SK-N-DZ (cell line): ENCODE measurements around the gene DMTF1.
A peak's percentile ranks its signal among the peaks of the same experiment; 100 is the strongest.

Experiments
- DNase-seq: peaks from one replicate; pipeline ENCODE4 v3.0.0-alpha.2; 2015; ENCODE audit warnings: low spot score

Gene DMTF1

GRCh38 chr7:87144173-87144657 lies 8.0 kb upstream of the DMTF1 start:
- no peak for DNase-seq

DNA sequence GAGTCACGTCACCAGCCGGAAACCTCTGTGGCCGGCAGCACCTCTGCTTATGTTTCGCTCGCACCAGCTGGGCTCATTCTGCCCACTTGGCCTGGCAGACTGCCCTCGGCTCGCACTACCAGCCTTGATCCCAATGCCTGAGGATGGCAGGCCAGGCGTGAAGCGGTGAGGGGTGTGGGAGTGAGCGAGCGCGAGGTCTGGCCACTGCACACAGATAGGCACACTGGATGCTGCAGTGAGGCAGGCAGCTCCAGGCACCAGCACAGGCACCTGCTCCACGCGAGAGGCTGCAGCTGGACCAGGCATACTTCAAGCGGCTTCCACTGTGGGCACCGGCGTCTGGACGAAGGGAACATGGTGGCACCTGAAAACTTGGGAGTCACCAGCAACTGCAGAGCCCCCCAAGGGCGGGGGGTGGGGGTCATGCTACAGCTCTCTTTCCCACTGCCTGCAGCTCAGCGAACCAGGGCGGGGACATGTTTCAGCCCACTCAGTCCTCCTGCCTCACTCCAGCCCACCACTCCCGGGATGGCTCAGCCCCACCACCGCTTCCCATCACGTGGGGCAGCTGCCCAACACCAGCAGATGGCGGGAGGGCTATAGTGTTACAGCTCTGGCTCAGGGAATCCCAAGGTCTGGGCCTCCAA lies 5.4 kb upstream of the DMTF1 start:
- no peak for DNase-seq

DNA sequence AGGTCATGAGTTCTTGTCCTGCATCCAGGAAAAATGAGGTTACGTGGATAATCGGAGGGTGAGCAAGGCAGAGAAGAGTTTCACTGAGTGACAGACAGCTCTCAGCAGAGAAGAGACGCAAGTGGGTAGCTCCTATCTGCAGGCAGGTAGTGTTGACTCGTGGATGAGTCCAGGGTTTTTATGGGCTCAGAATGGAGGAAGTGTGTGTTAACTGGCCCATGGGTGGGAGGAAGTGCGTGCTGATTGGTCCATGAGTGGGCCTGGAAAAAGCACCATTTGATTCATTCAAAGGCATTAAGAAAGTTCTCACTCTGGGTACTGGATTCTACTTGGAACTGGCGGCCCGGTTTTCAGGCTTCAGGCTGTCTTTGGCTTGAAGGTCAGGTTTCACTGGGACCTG lies 4.8 kb upstream of the DMTF1 start:
- DNase-seq: no peak

DNA sequence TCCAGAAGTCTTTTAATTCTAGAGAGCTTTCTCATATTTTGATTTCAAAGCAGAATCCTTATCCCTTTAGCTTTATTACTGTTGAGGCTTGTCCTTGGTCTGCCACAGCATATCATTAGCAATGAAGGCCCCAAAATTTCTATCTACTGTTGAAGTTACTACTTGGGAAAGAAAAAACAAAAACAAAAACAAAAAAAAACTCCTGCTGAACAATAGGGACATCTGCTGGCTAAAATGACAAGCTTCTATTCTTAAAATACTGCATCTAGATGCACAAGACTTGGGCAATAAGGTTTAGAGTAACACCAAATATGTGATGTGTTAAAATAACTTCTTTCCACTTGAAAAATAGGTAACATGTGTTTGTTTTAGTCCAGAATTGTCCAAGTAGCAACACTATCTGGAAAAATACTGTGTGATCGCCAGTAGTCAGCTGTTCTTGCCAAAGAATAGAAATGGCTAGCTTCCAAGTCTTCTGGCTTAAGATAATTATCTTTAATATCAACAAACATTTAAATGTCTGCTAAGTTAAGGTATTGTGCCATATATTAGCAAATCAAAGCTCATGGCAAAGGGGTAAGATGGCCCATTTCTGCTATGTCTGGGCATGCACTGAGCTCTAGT lies 3.8 kb upstream of the DMTF1 start:
- peak; percentile 21 for DNase-seq

DNA sequence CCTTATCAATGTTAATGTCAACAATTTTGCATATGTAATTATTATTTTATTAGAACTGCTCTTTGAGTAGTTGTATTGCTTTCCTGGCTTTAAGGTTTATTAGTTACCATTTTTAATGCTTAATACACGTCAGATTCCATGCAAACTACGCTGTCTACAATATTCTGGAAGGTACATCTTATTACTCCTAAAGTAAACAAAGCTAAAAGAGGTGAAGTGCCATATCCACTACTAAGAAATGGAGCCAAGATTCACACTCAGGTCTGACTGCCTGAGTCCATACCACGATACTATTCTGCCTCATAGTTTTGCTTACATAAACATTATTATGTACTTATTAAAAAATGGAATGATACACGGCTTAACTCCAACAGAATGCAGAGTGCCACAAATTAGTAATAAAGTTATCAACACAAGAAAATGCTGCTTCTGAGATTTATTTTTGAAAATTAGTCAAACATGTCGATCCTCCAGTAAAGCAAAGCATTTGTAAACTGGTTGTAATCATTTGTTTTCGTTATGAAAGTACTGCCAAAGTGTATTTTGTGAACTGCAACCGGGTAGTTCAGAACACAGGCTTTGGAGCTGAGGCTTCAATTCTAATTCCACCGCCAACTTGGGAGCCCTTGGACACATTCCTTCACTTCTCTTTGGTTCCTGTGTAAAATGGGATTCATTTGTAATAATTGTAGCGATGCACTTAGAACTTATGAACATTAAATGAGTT lies 1.1 kb upstream of the DMTF1 start:
- DNase-seq: no peak

DNA sequence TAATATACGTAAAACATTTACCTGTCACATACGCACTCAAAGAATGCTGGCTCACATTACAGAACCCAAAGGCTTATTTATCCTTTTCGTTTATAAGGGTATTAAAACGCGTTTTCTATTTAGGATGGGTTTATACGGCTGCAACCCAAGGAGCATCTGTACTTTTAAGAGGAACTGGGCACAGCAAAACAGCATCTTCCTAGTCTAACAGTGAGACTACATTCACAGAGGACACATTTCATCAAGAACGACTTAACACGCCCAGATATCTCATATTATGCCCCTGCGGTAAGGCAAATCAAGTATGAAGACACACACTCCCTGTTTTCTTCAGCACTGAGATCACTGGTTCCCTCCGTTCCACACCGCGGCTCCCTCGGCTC lies 533 bp upstream of the DMTF1 start:
- DNase-seq: no peak

DNA sequence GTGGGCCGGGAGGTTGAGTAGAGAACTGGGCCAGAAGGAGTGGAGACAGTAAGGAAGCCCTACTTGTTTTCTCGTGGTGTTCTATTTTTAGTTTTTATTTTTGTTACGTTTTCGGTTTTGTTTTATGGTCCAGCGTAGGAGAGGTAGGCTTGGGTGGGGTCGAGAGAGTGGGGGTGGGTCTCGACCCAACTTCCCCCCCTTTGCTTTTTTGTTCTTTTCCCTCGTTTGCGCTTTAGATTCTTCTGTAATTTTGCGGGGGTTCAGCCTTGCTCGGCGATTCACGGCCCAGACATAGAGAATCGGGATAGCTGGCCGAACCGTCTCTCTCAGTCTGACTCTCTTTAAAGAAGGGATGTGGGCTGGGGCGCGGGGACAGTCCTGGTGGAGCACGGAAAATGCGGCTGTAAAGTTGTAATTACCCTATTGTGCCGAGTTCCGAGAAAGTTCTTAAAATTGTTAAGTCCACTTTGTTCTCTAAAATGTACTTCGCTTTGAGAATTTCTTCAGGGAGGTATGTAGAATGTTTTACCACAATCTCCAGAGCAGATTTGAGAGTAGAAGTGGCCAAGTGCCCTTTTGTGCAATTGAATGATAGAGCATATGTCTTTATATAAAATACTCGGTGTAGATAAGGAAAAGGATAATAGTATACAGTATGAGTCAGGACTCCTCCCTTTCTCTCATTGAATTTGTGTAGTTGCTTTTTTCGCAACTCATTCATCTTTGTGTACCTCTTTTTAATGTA lies 816 bp downstream of the DMTF1 start:
- no peak for DNase-seq

DNA sequence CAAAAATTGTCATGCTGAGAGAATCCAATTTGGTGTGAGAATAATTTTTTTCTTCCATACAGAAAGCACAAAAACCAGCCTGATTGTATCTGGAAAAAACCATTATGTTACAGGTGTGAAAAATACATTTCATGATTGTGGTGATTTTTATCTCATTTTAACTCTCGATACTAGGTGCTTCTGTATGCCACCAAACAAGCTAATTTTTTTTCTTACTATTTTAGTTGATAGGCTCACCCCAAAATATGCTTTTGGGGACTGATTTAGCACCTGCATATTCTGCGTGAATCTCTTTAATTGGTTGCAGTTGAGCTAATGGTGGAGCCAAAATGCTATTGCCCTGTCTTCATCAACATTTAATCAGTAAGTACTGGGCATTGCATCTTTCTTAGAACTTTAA lies 1.9 kb downstream of the DMTF1 start:
- DNase-seq: no peak

DNA sequence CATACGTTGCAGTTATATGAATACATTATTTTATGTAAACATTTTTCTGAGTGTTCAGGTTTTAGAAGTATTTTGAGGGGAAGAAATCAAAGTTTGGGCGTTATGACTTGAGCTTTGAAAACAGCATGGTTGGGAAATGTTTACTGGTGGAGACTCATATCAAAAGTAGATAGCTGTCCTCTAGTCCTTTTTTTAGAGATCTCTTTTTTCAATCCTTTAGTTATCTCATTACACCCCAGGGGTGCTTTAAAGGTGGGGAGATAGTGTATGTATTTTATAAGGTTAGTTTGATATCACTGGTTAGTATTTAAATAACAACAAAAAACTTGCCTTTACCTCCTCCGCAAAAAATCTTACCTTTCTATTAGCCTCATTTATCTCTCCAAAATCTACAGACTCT lies 2.3 kb downstream of the DMTF1 start:
- DNase-seq: no peak

DNA sequence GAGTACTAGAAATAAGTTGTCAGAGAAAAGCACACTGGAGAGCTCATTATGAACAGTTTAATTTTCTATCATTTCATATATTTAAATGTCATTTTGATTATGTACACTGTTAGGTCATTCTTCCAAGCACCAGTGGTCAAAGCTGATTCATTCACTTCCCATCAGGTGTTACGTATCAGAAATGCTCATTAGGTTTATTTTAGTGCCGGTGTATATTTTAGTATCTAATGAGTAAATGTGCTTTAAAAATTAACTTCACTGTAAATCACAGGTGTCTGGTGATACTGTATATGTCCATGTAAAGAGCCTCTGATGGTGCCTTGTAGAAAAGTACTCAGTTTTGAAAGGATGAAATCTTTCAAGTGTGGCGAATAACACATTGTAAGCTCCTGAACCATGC lies 3.5 kb downstream of the DMTF1 start:
- DNase-seq: no peak

- DNase-seq: no peak
Observed at GRCh38 chr7:87156709-87157108, 4.5 kb downstream of the DMTF1 start.

GRCh38 chr7:87159538-87159937 lies 7.3 kb downstream of the DMTF1 start:
- no peak for DNase-seq

DNA sequence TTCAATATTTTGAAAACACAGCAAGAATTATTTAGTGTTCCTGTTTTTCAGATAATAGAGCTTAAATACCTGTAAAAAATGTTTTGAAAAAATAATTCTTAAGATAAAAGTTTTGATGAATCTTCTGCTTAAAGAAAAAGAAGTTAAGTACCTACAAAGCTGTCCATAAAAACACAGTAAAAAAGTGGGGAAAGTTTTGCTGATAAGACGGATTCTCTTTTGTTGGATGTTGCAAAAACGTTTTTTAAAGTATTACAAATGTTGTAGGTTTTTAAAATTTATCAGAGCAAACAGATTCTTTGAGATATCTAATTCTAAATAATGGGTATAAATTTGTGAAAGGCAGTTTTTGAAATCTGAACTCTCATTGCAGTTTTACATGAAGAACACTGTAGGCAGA lies 12.2 kb downstream of the DMTF1 start:
- DNase-seq: no peak

- DNase-seq: no peak
Observed at GRCh38 chr7:87170828-87171227, 18.6 kb downstream of the DMTF1 start.

GRCh38 chr7:87171282-87171934 lies 19.2 kb downstream of the DMTF1 start:
- DNase-seq: no peak

DNA sequence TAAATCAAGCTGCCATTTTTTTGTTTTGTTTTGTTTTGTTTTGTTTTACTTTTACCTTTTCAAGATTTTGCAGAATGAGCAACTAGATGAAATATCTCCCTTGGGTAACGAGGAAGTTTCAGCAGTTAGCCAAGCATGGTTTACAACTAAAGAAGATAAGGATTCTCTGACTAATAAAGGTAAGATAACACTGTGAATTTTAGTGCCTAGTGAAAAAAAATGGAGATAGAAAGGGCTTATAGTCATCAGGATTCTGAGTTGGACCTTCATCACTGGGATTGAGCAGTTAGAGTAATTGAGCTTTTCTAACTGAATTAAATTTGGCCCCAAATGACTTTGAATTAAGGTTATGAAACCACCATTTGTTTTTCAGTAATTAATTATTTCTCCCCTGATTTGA lies 21.2 kb downstream of the DMTF1 start:
- DNase-seq: no peak

- no peak for DNase-seq
Observed at GRCh38 chr7:87178320-87178719, 26.1 kb downstream of the DMTF1 start.

GRCh38 chr7:87179180-87179579 lies 26.9 kb downstream of the DMTF1 start:
- no peak for DNase-seq

GRCh38 chr7:87187120-87187519 lies 34.9 kb downstream of the DMTF1 start:
- DNase-seq: no peak

- DNase-seq: no peak
Observed at GRCh38 chr7:87188930-87189329, 36.7 kb downstream of the DMTF1 start.

DNA sequence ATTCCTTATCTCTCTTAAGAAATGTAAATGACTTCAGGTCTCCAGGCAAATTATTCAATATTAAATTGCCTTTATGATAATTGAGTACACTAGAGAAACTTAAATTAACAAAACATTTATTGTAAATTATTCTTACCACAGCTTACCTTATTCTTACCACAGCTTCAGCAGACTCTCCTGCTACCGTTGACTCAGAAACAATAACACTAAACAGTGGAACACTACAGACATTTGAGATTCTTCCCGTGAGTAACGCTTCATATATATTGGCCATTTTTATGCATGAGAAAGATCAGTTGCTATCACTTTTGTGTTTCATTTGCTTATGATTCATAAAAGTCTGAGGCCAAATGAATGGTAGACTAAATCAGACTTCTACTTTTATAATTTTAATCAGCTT lies 38.5 kb downstream of the DMTF1 start:
- DNase-seq: no peak
